GM12878 (cell line): ENCODE results near the gene RAB43. TPM values are rescaled to one million over a fixed set of nuclear protein-coding genes. Genes with fewer than 3 reads are reported as not detected.

Experiments
- ATAC-seq: fragments of 200-7000 bp; cut with Tn5 transposase; 3 replicates; pipeline ENCODE4 v1.9.1; 2020; ENCODE audit warnings: mild to moderate bottlenecking, moderate library complexity
- BruUV-seq: library from RNA; stranded (reverse); fragments of 400-500 nt; replicated peaks from 2 replicates; lab custom pipeline; 2021; lab: Mats Ljungman, UMichigan
- CTCF ChIA-PET: fragments of 300-600 bp; sonication (Branson Sonifier 250); formaldehyde crosslinking; extraction: SDS; loops from one replicate; lab custom pipeline; 2021; ENCODE audit warnings: inconsistent platforms; lab: Yijun Ruan, JAX
- POLR2A ChIA-PET: fragments of 350-600 bp; formaldehyde crosslinking; extraction: SDS; loops from one replicate; lab custom pipeline; 2021; ENCODE audit warnings: inconsistent platforms; lab: Charles Lee
- RAD21 ChIA-PET: fragments of 300-600 bp; sonication (Branson Sonifier 250); formaldehyde crosslinking; loops from one replicate; lab custom pipeline; 2023; ENCODE audit warnings: antibody characterized with exemption; ENCODE audit not compliant: unreplicated experiment; lab: Charles Lee
- SMC1A ChIA-PET: fragments of 300-600 bp; sonication (Branson Sonifier 250); formaldehyde crosslinking; loops from one replicate; lab custom pipeline; 2023; ENCODE audit not compliant: unreplicated experiment, uncharacterized antibody; lab: Charles Lee
- DNase-seq: peaks from one replicate; pipeline ENCODE4 v3.0.0-alpha.2; 2011; ENCODE audit warnings: low read depth, low spot score
- FAIRE-seq: peaks from 3 replicates; lab custom pipeline; 2011; peaks lifted over from hg19 to GRCh38; lab: Jason Lieb, UNC
- H2AFZ ChIP-seq: 2 replicates; pipeline ENCODE4 v1.6.0; 2011; ENCODE audit warnings: low read depth, low read length, control low read depth; ENCODE audit not compliant: control insufficient read depth
- H3K27ac ChIP-seq: 2 replicates; pipeline ENCODE4 v1.5.1; 2011; ENCODE audit warnings: control low read depth; ENCODE audit not compliant: control insufficient read depth, insufficient read depth
- H3K27me3 ChIP-seq, 2 experiments: replicated peaks in 1 of 2; 2 replicates each; pipeline versions ENCODE4 v1.6.0 to v1.6.1; 2011; ENCODE audit warnings: low read length in 1 of 2; ENCODE audit not compliant: control insufficient read depth in 2 of 2, insufficient read depth in 2 of 2
- H3K36me3 ChIP-seq, 2 experiments: 2 replicates each; pipeline ENCODE4 v1.5.1; 2011; ENCODE audit warnings: low read length in 1 of 2; ENCODE audit not compliant: control insufficient read depth in 2 of 2, insufficient read depth in 2 of 2
- H3K4me1 ChIP-seq: 2 replicates; pipeline ENCODE4 v1.6.1; 2011; ENCODE audit warnings: mild to moderate bottlenecking, low read length, moderate library complexity, mixed read lengths; ENCODE audit not compliant: control insufficient read depth, insufficient read depth
- H3K4me2 ChIP-seq: 2 replicates; pipeline ENCODE4 v1.6.0; 2011; ENCODE audit warnings: control low read depth; ENCODE audit not compliant: control insufficient read depth, insufficient read depth
- H3K4me3 ChIP-seq: fragments of 200-600 bp; sonication (generic); 2 replicates; pipeline ENCODE4 v1.5.1; 2016
- H3K79me2 ChIP-seq: 2 replicates; pipeline ENCODE4 v1.6.0; 2011; ENCODE audit warnings: low read length; ENCODE audit not compliant: control insufficient read depth, insufficient read depth
- H3K9ac ChIP-seq: 2 replicates; pipeline ENCODE4 v1.8.0; 2011; ENCODE audit warnings: low read length, control low read depth, mixed read lengths; ENCODE audit not compliant: control insufficient read depth, insufficient read depth
- H3K9me3 ChIP-seq: replicated peaks from 3 replicates; pipeline ENCODE4 v1.5.1; 2011; ENCODE audit warnings: mild to moderate bottlenecking, low read length; ENCODE audit not compliant: control insufficient read depth, insufficient read depth
- H4K20me1 ChIP-seq: 2 replicates; pipeline ENCODE4 v1.6.0; 2011; ENCODE audit not compliant: control insufficient read depth, insufficient read depth
- CHD1 ChIP-seq: IDR thresholded peaks from 2 replicates; pipeline ENCODE4 v1.6.1; 2012; ENCODE audit warnings: low read depth, low read length, improper control_type of control experiment
- FOXM1 ChIP-seq: IDR thresholded peaks from 2 replicates; pipeline ENCODE4 v1.6.1; 2012; ENCODE audit warnings: low read depth, mild to moderate bottlenecking, inconsistent platforms, low read length, moderate library complexity
- HCFC1 ChIP-seq: fragments of 150-350 bp; IDR thresholded peaks from 2 replicates; pipeline ENCODE4 v1.6.1; 2014; ENCODE audit warnings: low read length
- JUNB ChIP-seq: IDR thresholded peaks from 2 replicates; pipeline ENCODE4 v1.6.1; 2016; ENCODE audit warnings: antibody characterized with exemption, mild to moderate bottlenecking
- MXI1 ChIP-seq: fragments of 150-350 bp; IDR thresholded peaks from 2 replicates; pipeline ENCODE4 v1.6.1; 2011; ENCODE audit warnings: low read depth, mild to moderate bottlenecking, inconsistent platforms, low read length, improper control_type of control experiment
- PML ChIP-seq: IDR thresholded peaks from 2 replicates; pipeline ENCODE4 v1.6.1; 2012; ENCODE audit warnings: low read length, inconsistent platforms
- SIN3A ChIP-seq: IDR thresholded peaks from 2 replicates; pipeline ENCODE4 v1.6.1; 2012; ENCODE audit warnings: low read depth, low read length, improper control_type of control experiment
- SMAD1 ChIP-seq: fragments of 450-650 bp; IDR thresholded peaks from 2 replicates; pipeline ENCODE4 v1.6.1; 2018; ENCODE audit warnings: mild to moderate bottlenecking, low read depth; ENCODE audit not compliant: partially characterized antibody
- WGBS: methylation state at CpG from one replicate; pipeline ENCODE4 v1.1.6; 2016; ENCODE audit warnings: low lambda C conversion rate; ENCODE audit not compliant: insufficient replicate concordance, insufficient coverage; ENCODE audit errors: missing lambda C conversion rate; 5-methylcytosine and 5-hydroxymethylcytosine counted together
- in situ Hi-C: fragments of 300-500 bp; cut with MboI; formaldehyde crosslinking; loops from 9 replicates; pipeline ENCODE4 v1.14.3; 2018; ENCODE audit warnings: mixed read lengths
- intact Hi-C: fragments of 100-400 bp; cut with micrococcal nuclease; formaldehyde crosslinking; loops from one replicate; pipeline ENCODE4 v1.14.2; 2022; ENCODE audit not compliant: unreplicated experiment
- polyA plus RNA-seq, 11 experiments: library from polyadenylated mRNA; depleted of rRNA in 4 of 11; unstranded in 6 of 11; stranded (reverse) in 5 of 11; fragments of >200 nt; fragmentation: Nextera tagmentation in 4 of 11; fragmentation: Illumina TruSeq in 1 of 11; extraction: Ambion mirVana in 4 of 11; extraction: Trizol in 1 of 11; gene quantifications; 1 replicate in 1 of 11; 2 replicates in 10 of 11; pipeline versions ENCODE4 v1.2.1 to v1.2.3, GENCODE V29; 2011 to 2016; ENCODE audit warnings: inconsistent platforms in 2 of 11, missing spikeins in 2 of 11, low read depth in 1 of 11
- total RNA-seq, 4 experiments: library from RNA; depleted of rRNA in 3 of 4; stranded (reverse); fragments of >200 nt in 3 of 4; fragmentation: Illumina TruSeq in 1 of 4; extraction: Trizol in 1 of 4; gene quantifications; 2 replicates each; pipeline versions ENCODE4 v1.2.1 to v1.2.3, GENCODE V29; 2013 to 2021
- TF ChIP-seq, protein P1 (sequence below): fragments of 450-650 bp; formaldehyde crosslinking; IDR thresholded peaks from 2 replicates; pipeline ENCODE4 v1.4.0; 2020; ENCODE audit warnings: mild to moderate bottlenecking, moderate library complexity
- TF ChIP-seq, protein P2 (sequence below): IDR thresholded peaks from 2 replicates; pipeline ENCODE4 v1.6.1; 2012; ENCODE audit warnings: low read depth, low read length, improper control_type of control experiment
- TF ChIP-seq, protein P3 (sequence below): fragments of 450-650 bp; IDR thresholded peaks from 2 replicates; pipeline ENCODE4 v1.6.1; 2017; ENCODE audit warnings: mild to moderate bottlenecking, moderate library complexity
- TF ChIP-seq, protein P4 (sequence below): fragments of 450-650 bp; formaldehyde crosslinking; IDR thresholded peaks from 2 replicates; pipeline ENCODE4 v1.5.0; 2022; ENCODE audit warnings: mild to moderate bottlenecking, missing genetic modification characterization

RAB43 gene
- total and polyA plus RNA-seq, 10 of the 15 experiments (the other 5 are each of a cell fraction or from before 2014, with no cell fraction given), result 0.08 to 14.0 (median 4.0) TPM

DNA sequence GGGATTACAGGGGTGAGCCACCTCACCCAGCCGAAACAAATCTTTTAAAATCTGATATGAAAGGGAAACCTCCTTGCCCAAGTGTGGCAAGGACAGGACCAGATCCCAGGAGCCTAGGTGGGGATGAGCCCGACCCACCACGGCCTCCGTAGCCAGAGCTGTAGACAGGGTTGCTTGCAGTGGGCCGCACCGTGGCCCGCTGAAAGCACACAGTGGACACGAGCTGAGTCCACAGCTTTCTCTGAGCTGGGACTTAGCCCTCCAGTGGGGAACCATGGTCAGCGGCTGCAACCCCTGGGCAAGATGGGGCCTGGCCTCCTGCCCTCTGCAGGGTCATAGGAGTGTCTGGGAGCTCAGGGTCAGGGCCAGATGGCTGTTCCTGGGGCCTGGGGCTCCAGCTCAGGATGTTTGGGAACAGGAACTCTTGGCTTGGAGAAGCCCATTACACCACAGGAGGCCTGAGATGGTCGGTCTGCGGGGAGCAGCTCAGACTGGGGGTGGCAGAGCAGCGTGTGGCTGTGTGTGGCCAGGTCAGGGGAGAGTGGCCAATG, 36.4 kb downstream of the RAB43 start:
- RAD21 ChIA-PET, result interaction anchor here (0.7 to 1.2 kb wide), 2 partner anchors 32 to 115 kb away, joined by 3 to 4 read pairs; no protein-coding TSS in a partner anchor
- no peak for FAIRE-seq
- TF ChIP-seq, protein P1, sequence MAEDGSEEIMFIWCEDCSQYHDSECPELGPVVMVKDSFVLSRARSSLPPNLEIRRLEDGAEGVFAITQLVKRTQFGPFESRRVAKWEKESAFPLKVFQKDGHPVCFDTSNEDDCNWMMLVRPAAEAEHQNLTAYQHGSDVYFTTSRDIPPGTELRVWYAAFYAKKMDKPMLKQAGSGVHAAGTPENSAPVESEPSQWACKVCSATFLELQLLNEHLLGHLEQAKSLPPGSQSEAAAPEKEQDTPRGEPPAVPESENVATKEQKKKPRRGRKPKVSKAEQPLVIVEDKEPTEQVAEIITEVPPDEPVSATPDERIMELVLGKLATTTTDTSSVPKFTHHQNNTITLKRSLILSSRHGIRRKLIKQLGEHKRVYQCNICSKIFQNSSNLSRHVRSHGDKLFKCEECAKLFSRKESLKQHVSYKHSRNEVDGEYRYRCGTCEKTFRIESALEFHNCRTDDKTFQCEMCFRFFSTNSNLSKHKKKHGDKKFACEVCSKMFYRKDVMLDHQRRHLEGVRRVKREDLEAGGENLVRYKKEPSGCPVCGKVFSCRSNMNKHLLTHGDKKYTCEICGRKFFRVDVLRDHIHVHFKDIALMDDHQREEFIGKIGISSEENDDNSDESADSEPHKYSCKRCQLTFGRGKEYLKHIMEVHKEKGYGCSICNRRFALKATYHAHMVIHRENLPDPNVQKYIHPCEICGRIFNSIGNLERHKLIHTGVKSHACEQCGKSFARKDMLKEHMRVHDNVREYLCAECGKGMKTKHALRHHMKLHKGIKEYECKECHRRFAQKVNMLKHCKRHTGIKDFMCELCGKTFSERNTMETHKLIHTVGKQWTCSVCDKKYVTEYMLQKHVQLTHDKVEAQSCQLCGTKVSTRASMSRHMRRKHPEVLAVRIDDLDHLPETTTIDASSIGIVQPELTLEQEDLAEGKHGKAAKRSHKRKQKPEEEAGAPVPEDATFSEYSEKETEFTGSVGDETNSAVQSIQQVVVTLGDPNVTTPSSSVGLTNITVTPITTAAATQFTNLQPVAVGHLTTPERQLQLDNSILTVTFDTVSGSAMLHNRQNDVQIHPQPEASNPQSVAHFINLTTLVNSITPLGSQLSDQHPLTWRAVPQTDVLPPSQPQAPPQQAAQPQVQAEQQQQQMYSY (CRISPR knock-in tag), result no peak
- TF ChIP-seq, protein P2, sequence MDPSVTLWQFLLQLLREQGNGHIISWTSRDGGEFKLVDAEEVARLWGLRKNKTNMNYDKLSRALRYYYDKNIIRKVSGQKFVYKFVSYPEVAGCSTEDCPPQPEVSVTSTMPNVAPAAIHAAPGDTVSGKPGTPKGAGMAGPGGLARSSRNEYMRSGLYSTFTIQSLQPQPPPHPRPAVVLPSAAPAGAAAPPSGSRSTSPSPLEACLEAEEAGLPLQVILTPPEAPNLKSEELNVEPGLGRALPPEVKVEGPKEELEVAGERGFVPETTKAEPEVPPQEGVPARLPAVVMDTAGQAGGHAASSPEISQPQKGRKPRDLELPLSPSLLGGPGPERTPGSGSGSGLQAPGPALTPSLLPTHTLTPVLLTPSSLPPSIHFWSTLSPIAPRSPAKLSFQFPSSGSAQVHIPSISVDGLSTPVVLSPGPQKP, result no peak
- TF ChIP-seq FOXM1 (no peak), MXI1 (no peak), SIN3A (no peak), JUNB (no peak), PML (no peak), SMAD1 (no peak), CHD1 (no peak), HCFC1 (no peak)
- TF ChIP-seq, protein P3, sequence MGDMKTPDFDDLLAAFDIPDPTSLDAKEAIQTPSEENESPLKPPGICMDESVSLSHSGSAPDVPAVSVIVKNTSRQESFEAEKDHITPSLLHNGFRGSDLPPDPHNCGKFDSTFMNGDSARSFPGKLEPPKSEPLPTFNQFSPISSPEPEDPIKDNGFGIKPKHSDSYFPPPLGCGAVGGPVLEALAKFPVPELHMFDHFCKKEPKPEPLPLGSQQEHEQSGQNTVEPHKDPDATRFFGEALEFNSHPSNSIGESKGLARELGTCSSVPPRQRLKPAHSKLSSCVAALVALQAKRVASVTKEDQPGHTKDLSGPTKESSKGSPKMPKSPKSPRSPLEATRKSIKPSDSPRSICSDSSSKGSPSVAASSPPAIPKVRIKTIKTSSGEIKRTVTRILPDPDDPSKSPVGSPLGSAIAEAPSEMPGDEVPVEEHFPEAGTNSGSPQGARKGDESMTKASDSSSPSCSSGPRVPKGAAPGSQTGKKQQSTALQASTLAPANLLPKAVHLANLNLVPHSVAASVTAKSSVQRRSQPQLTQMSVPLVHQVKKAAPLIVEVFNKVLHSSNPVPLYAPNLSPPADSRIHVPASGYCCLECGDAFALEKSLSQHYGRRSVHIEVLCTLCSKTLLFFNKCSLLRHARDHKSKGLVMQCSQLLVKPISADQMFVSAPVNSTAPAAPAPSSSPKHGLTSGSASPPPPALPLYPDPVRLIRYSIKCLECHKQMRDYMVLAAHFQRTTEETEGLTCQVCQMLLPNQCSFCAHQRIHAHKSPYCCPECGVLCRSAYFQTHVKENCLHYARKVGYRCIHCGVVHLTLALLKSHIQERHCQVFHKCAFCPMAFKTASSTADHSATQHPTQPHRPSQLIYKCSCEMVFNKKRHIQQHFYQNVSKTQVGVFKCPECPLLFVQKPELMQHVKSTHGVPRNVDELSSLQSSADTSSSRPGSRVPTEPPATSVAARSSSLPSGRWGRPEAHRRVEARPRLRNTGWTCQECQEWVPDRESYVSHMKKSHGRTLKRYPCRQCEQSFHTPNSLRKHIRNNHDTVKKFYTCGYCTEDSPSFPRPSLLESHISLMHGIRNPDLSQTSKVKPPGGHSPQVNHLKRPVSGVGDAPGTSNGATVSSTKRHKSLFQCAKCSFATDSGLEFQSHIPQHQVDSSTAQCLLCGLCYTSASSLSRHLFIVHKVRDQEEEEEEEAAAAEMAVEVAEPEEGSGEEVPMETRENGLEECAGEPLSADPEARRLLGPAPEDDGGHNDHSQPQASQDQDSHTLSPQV, result no peak
- TF ChIP-seq, protein P4, sequence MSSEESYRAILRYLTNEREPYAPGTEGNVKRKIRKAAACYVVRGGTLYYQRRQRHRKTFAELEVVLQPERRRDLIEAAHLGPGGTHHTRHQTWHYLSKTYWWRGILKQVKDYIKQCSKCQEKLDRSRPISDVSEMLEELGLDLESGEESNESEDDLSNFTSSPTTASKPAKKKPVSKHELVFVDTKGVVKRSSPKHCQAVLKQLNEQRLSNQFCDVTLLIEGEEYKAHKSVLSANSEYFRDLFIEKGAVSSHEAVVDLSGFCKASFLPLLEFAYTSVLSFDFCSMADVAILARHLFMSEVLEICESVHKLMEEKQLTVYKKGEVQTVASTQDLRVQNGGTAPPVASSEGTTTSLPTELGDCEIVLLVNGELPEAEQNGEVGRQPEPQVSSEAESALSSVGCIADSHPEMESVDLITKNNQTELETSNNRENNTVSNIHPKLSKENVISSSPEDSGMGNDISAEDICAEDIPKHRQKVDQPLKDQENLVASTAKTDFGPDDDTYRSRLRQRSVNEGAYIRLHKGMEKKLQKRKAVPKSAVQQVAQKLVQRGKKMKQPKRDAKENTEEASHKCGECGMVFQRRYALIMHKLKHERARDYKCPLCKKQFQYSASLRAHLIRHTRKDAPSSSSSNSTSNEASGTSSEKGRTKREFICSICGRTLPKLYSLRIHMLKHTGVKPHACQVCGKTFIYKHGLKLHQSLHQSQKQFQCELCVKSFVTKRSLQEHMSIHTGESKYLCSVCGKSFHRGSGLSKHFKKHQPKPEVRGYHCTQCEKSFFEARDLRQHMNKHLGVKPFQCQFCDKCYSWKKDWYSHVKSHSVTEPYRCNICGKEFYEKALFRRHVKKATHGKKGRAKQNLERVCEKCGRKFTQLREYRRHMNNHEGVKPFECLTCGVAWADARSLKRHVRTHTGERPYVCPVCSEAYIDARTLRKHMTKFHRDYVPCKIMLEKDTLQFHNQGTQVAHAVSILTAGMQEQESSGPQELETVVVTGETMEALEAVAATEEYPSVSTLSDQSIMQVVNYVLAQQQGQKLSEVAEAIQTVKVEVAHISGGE (CRISPR knock-in tag), result no peak

More for the DNA sequence above, 36.4 kb downstream of the RAB43 start:
- ATAC-seq (no peak), DNase-seq (no peak)
- no peak overlapping the region for H3K4me2 ChIP-seq
- no TSS peak for BruUV-seq
- ChIA-PET CTCF (interaction anchor here (0.9 to 1.3 kb wide), 2 partner anchors 32 to 116 kb away, joined by 3 to 4 read pairs; no protein-coding TSS in a partner anchor), SMC1A (no interaction called here), POLR2A (no interaction called here)
- H3K27me3 ChIP-seq, result no peaks in the 10 kb centered on the region
- H3K79me2 ChIP-seq, result no peaks in the 10 kb centered on the region
- H2AFZ ChIP-seq, result no peak overlapping the region
- 73% methylated on average over 12 of the region's 12 CpGs for WGBS
- H3K4me1 ChIP-seq, result no peaks in the 10 kb centered on the region
- H3K9me3 ChIP-seq, result no peaks in the 10 kb centered on the region
- in situ Hi-C loops (no loop called here), intact Hi-C loops (no loop called here)
- no peak overlapping the region for H3K4me3 ChIP-seq
- H3K27ac ChIP-seq, result no peak overlapping the region
- no peaks in the 10 kb centered on the region for H4K20me1 ChIP-seq
- no peak overlapping the region for H3K9ac ChIP-seq
- no peaks in the 10 kb centered on the region for H3K36me3 ChIP-seq
